Activated CD8-positive, alpha-beta memory T cell treated with anti-CD3 and anti-CD28 coated beads, Interleukin-2, amount 50 U/mL, for 24 hours (primary cell): Measurements from ENCODE around the gene C4orf46.

Experiments used
- DNase-seq: peaks from one replicate; pipeline ENCODE4 v3.0.0-alpha.2; 2020; ENCODE audit errors: extremely low read depth

C4orf46 gene

DNA sequence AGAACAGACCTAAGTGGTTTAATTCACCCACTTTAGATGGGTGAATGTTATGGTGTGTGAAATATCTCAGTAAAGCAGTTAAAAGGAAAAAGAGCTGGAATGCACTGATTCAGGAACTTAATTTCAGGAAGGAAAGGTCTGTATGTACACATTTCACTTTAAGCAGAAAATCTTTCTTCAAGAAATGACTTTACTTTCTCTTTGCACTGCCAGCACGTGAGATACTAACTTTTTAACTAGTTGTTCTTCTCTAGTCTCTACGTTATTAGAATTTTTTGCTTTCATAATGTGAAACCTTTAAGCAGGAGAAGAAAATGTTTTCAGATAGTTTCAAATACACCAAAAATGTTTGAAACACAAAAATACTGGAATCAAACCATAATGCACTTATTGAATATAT, 18.8 kb downstream of the C4orf46 start:
- no peak for DNase-seq

- no peak for DNase-seq
Measured at GRCh38 chr4:158649111-158649680, 22.5 kb downstream of the C4orf46 start.

DNA sequence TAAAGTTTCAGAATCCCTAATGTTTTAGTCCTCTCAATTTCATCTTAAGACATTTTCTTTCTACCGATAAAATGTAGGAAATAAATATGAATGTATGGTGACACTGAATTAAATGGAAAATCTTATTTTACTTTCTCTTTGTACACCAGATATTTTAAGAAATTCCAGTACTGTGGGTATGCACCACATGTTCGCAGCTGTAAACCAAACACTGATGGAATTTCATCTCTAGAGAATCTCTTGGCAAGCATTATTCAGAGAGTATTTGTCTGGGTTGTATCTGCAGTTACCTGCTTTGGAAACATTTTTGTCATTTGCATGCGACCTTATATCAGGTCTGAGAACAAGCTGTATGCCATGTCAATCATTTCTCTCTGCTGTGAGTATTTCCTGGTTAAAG, 26.9 kb downstream of the C4orf46 start:
- no peak for DNase-seq

DNA sequence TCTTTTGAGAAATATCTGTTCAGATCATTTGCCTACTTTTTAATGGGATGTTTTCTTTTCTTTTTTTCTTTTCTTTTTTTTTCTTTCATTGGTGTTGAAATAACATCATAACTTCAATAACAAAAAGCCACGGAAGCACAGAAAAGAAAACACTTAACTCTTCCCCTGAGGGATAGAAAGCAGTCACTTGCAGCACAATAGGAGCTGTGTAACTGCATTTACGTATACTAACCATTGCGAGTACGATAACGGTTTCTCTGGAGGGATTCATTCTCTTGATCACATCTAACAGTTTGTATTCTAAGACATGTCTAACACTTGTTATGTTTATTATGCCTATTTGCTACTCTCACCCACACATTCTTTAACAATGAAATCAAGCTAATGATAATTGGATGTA, 27.3 kb downstream of the C4orf46 start:
- DNase-seq = no peak

GRCh38 chr4:158636619-158637018, 35.1 kb downstream of the C4orf46 start:
- no peak for DNase-seq

- no peak for DNase-seq
Measured at GRCh38 chr4:158630893-158631292, 40.8 kb downstream of the C4orf46 start.

- no peak for DNase-seq
Measured at GRCh38 chr4:158625544-158625943, 46.1 kb downstream of the C4orf46 start.

- DNase-seq = no peak
Measured at GRCh38 chr4:158624889-158625478, 46.7 kb downstream of the C4orf46 start.

DNA sequence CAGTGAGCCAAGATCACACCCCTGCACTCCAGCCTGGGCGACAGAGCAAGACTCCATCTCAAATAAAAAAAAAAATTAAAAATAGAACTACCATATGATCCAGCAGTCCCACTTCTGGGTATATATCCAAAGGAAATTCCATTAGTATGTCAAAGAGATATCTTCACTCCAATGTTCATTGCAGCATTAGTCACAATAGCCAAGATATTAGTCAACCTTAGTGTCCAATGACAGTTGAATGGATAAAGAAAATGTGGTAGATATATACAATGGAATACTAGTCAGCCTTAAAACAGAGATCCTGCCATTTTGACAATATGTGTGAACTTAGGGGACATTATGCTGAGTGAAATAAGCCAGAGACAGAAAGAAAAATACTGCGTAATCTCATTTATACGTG, 49.4 kb downstream of the C4orf46 start:
- no peak for DNase-seq

GRCh38 chr4:158621729-158622128, 50.0 kb downstream of the C4orf46 start:
- no peak for DNase-seq

GRCh38 chr4:158617956-158618355, 53.7 kb downstream of the C4orf46 start:
- no peak for DNase-seq
